ENCODE data around the gene ZNF70. TPM values are rescaled to one million over a fixed set of nuclear protein-coding genes. Genes with fewer than 3 reads are reported as not detected.
A peak's percentile ranks its signal among the peaks of the same experiment; 100 is the strongest.

Gene ZNF70
- total and polyA plus RNA-seq, 2 of the 4 experiments (the other 2 are of a cell fraction): 2.3 to 4.3 TPM

DNA sequence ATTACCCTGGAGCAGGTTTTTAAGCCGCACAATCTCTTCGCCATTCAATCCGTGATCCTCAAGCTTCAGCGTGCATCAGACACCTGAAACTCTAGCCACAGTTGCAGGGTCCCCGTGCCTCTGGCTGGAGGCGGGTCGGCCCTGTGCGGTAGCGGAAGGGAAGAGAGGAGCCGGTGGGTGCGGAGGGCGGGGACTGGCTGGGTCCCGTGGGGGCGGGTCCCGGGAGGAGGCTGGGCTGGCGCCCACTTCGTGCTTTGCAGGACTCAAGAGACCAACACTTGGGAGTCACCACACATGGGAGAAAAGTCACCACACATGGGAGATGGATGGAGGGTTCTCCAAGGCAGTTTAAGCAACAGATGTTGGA is 12.7 kb upstream of the ZNF70 start:
- ATAC-seq (ENCODE audit: low read depth) (no peak), DNase-seq (no peak)
- Histone ChIP-seq H3K18ac (ENCODE audit: low read depth, low read length) (no peak overlapping the region), H2AK9ac (replicated peaks; ENCODE audit: low read depth, low read length, poor library complexity) (no peak overlapping the region), H3K4me1 (ENCODE audit: control insufficient read depth, insufficient read depth, low read length) (peaks cover 10% of the 10 kb centered on the region), H3K36me3 (ENCODE audit: control insufficient read depth, insufficient read depth, low read length) (no peaks in the 10 kb centered on the region), H2BK15ac (ENCODE audit: low read depth, low read length) (no peak overlapping the region), H2BK20ac (ENCODE audit: low read depth, low read length) (no peak overlapping the region), H3K23ac (ENCODE audit: low read depth, low read length) (no peak overlapping the region), H2BK120ac (ENCODE audit: low read depth, low read length) (0 out of 2 replicates have a peak overlapping the region, but pooled peaks have one; percentile 19), H4K91ac (ENCODE audit: insufficient read depth, low read depth, low read length) (no peak overlapping the region), H3K79me1 (ENCODE audit: low read depth in 1 of 2, low read length in 2 of 2) (no peaks in the 10 kb centered on the region), H3K9ac (ENCODE audit: low read depth, low read length) (no peak overlapping the region), H4K20me1 (ENCODE audit: insufficient read depth, low read length) (no peaks in the 10 kb centered on the region), H3K14ac (replicated peaks; ENCODE audit: low read depth, low read length) (no peak overlapping the region), H3K4me2 (ENCODE audit: low read depth, low read length) (peak overlapping the region; percentile 17; the same call in 1 of the 2 replicates), H2AK5ac (ENCODE audit: low read depth, low read length) (no peak overlapping the region), H3K27ac (ENCODE audit: insufficient read depth, low read length) (no peak overlapping the region), H3K27me3 (ENCODE audit: control insufficient read depth, insufficient read depth, low read length) (no peaks in the 10 kb centered on the region), H3K9me3 (ENCODE audit: control insufficient read depth, insufficient read depth, low read length) (no peaks in the 10 kb centered on the region), H2BK5ac (ENCODE audit: low read depth, low read length, poor library complexity, severe bottlenecking) (no peak overlapping the region), H3K56ac (ENCODE audit: extremely low read depth, insufficient read depth, low read length) (no peak overlapping the region), H2AFZ (replicated peaks; ENCODE audit: low read length, poor library complexity) (peak overlapping the region; percentile 83), H3K4me3 (ENCODE audit: insufficient read depth, low read depth, low read length) (no peak overlapping the region), H4K5ac (ENCODE audit: low read depth, low read length) (no peak overlapping the region), H4K8ac (ENCODE audit: low read depth in 2 of 2, low read length in 2 of 2) (peak overlapping the region in 1 of 2 experiments; percentile 96; a peak in 1 of 4 replicates), H3K4ac (ENCODE audit: low read depth, low read length) (no peak overlapping the region), H3K9me1 (ENCODE audit: insufficient read depth, low read length) (0 out of 2 replicates have a peak, but pooled peaks cover 7% of the 10 kb centered on the region)
- no TSS peak for BruUV-seq (replicated peaks)
- in situ Hi-C loops (cut with MboI; ENCODE audit: low sequenced_read_pairs) (no loop called here), dilution Hi-C loops (cut with HindIII; ENCODE audit: low sequenced_read_pairs, unreplicated experiment) (no loop called here), intact Hi-C loops (cut with micrococcal nuclease) (no loop called here)
- POLR2A ChIA-PET (ENCODE audit: unreplicated experiment): no interaction called here
- TF ChIP-seq MAZ (IDR thresholded peaks at IDR 0.05; ENCODE audit: borderline replicate concordance, low read depth, low read length) (no peak), RCOR1 (IDR thresholded peaks at IDR 0.05; ENCODE audit: insufficient replicate concordance, low read length) (no peak), MAFK (IDR thresholded peaks at IDR 0.05; ENCODE audit: low read depth, low read length) (no peak), NFE2L2 (IDR thresholded peaks at IDR 0.05; ENCODE audit: low read depth, low read length) (no peak), MXI1 (IDR thresholded peaks at IDR 0.05; ENCODE audit: borderline replicate concordance, low read depth, low read length) (no peak), POLR2A (IDR thresholded peaks at IDR 0.05; ENCODE audit: low read depth, low read length) (no peak)
- TF ChIP-seq, protein P1, sequence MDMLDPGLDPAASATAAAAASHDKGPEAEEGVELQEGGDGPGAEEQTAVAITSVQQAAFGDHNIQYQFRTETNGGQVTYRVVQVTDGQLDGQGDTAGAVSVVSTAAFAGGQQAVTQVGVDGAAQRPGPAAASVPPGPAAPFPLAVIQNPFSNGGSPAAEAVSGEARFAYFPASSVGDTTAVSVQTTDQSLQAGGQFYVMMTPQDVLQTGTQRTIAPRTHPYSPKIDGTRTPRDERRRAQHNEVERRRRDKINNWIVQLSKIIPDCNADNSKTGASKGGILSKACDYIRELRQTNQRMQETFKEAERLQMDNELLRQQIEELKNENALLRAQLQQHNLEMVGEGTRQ (IDR thresholded peaks at IDR 0.05; ENCODE audit: low read depth, low read length): no peak
- TF ChIP-seq, protein P2, sequence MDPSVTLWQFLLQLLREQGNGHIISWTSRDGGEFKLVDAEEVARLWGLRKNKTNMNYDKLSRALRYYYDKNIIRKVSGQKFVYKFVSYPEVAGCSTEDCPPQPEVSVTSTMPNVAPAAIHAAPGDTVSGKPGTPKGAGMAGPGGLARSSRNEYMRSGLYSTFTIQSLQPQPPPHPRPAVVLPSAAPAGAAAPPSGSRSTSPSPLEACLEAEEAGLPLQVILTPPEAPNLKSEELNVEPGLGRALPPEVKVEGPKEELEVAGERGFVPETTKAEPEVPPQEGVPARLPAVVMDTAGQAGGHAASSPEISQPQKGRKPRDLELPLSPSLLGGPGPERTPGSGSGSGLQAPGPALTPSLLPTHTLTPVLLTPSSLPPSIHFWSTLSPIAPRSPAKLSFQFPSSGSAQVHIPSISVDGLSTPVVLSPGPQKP (IDR thresholded peaks at IDR 0.05; ENCODE audit: borderline replicate concordance, low read depth, low read length): no peak
- CTCF ChIA-PET: no interaction called here
- WGBS, 2 experiments (ENCODE audit: extremely low coverage in 2 of 2, insufficient read length in 1 of 2): 75% methylated on average over 2 of the region's 17 CpGs; no CpG with 5 or more reads in 1 of the 2 experiments

Measured in IMR-90 (cell line).